H9 (cell line): ENCODE data around the gene ZNF35. TPM values are rescaled to one million over a fixed set of nuclear protein-coding genes. Genes with fewer than 3 reads are reported as not detected.

Experiments used
- DNase-seq: peaks from one replicate; pipeline ENCODE4 v3.0.0-alpha.2; 2017
- H2AFZ ChIP-seq: one replicate; pipeline ENCODE4 v1.6.1; 2013; ENCODE audit warnings: mild to moderate bottlenecking, low read length, control low read depth, moderate library complexity
- H2AK5ac ChIP-seq: 2 replicates; pipeline ENCODE4 v1.6.1; 2013; ENCODE audit warnings: low read length, control low read depth, mixed read lengths; ENCODE audit not compliant: insufficient read length
- H2BK120ac ChIP-seq: one replicate; pipeline ENCODE4 v1.6.1; 2013; ENCODE audit warnings: low read depth, mild to moderate bottlenecking, low read length, control low read depth, inconsistent platforms; ENCODE audit not compliant: poor library complexity, severe bottlenecking
- H2BK12ac ChIP-seq: 2 replicates; pipeline ENCODE4 v1.6.1; 2013; ENCODE audit warnings: low read length, control low read depth, mixed read lengths, low read depth; ENCODE audit not compliant: insufficient read length
- H2BK15ac ChIP-seq: 2 replicates; pipeline ENCODE4 v1.6.1; 2013; ENCODE audit warnings: low read depth, low read length, control low read depth
- H2BK20ac ChIP-seq: one replicate; pipeline ENCODE4 v1.6.1; 2013; ENCODE audit warnings: low read depth, mild to moderate bottlenecking, low read length, control low read depth, inconsistent platforms; ENCODE audit not compliant: poor library complexity, severe bottlenecking
- H2BK5ac ChIP-seq: 2 replicates; pipeline ENCODE4 v1.6.1; 2013; ENCODE audit warnings: low read length, control low read depth, mixed read lengths; ENCODE audit not compliant: insufficient read length
- H3K14ac ChIP-seq: 2 replicates; pipeline ENCODE4 v1.6.1; 2013; ENCODE audit warnings: low read length, control low read depth; ENCODE audit not compliant: insufficient read depth
- H3K18ac ChIP-seq: 2 replicates; pipeline ENCODE4 v1.6.1; 2013; ENCODE audit warnings: low read depth, mild to moderate bottlenecking, mixed read lengths, low read length, control low read depth; ENCODE audit not compliant: insufficient read length
- H3K23ac ChIP-seq: 2 replicates; pipeline ENCODE4 v1.6.1; 2013; ENCODE audit warnings: low read length, control low read depth, mixed read lengths, low read depth; ENCODE audit not compliant: insufficient read length
- H3K23me2 ChIP-seq: 2 replicates; pipeline ENCODE4 v1.6.1; 2013; ENCODE audit warnings: low read depth, mild to moderate bottlenecking, mixed read lengths, low read length, control low read depth; ENCODE audit not compliant: insufficient read length, poor library complexity, severe bottlenecking
- H3K27ac ChIP-seq: 2 replicates; pipeline ENCODE4 v1.5.1; 2013; ENCODE audit warnings: low read length, control low read depth, mixed read lengths, low read depth; ENCODE audit not compliant: insufficient read length
- H3K27me3 ChIP-seq: 2 replicates; pipeline ENCODE4 v1.6.1; 2013; ENCODE audit warnings: low read length, control low read depth, inconsistent platforms; ENCODE audit not compliant: insufficient read depth
- H3K4ac ChIP-seq: 2 replicates; pipeline ENCODE4 v1.6.1; 2013; ENCODE audit warnings: low read depth, mild to moderate bottlenecking, control low read depth, inconsistent platforms, low read length, moderate library complexity
- H3K4me1 ChIP-seq: 2 replicates; pipeline ENCODE4 v1.6.1; 2013; ENCODE audit warnings: low read length, control low read depth, inconsistent platforms; ENCODE audit not compliant: insufficient read depth
- H3K4me2 ChIP-seq: 2 replicates; pipeline ENCODE4 v1.6.1; 2013; ENCODE audit warnings: low read length, control low read depth, mixed read lengths; ENCODE audit not compliant: insufficient read length, insufficient read depth
- H3K56ac ChIP-seq: 2 replicates; pipeline ENCODE4 v1.6.1; 2013; ENCODE audit warnings: low read depth, mild to moderate bottlenecking, mixed read lengths, low read length, control low read depth; ENCODE audit not compliant: insufficient read length
- H3K79me1 ChIP-seq: 2 replicates; pipeline ENCODE4 v1.6.1; 2013; ENCODE audit warnings: low read depth, mild to moderate bottlenecking, moderate library complexity, low read length, control low read depth, inconsistent platforms; ENCODE audit not compliant: insufficient read depth, poor library complexity, severe bottlenecking
- H3K79me2 ChIP-seq: 2 replicates; pipeline ENCODE4 v1.6.1; 2013; ENCODE audit warnings: low read length, control low read depth, inconsistent platforms; ENCODE audit not compliant: insufficient read depth
- H3K9ac ChIP-seq: 2 replicates; pipeline ENCODE4 v1.6.1; 2013; ENCODE audit warnings: low read length, control low read depth, mixed read lengths; ENCODE audit not compliant: insufficient read length; ENCODE audit errors: extremely low read depth
- H3K9me3 ChIP-seq: one replicate; pipeline ENCODE4 v1.6.1; 2013; ENCODE audit warnings: low read depth, low read length, inconsistent platforms; ENCODE audit not compliant: control insufficient read depth
- H3T11ph ChIP-seq: one replicate; pipeline ENCODE4 v1.6.1; 2013; ENCODE audit warnings: mild to moderate bottlenecking, low read length, control low read depth, inconsistent platforms
- H4K20me1 ChIP-seq: one replicate; pipeline ENCODE4 v1.6.1; 2013; ENCODE audit not compliant: control insufficient read depth, insufficient read length, insufficient read depth
- H4K5ac ChIP-seq: 2 replicates; pipeline ENCODE4 v1.6.1; 2013; ENCODE audit warnings: low read depth, mild to moderate bottlenecking, mixed read lengths, low read length, control low read depth; ENCODE audit not compliant: insufficient read length
- H4K8ac ChIP-seq: replicated peaks from 2 replicates; pipeline ENCODE4 v1.6.1; 2013; ENCODE audit warnings: low read length, control low read depth, mixed read lengths, low read depth; ENCODE audit not compliant: insufficient read length
- H4K91ac ChIP-seq: 2 replicates; pipeline ENCODE4 v1.6.1; 2013; ENCODE audit warnings: low read depth, mild to moderate bottlenecking, moderate library complexity, mixed read lengths, low read length, control low read depth; ENCODE audit not compliant: insufficient read length
- H3K27ac Mint-ChIP-seq, 3 experiments: 2 replicates in 2 of 3; 3 replicates in 1 of 3; pipeline ENCODE4 v1.8.0; 2020 to 2021; ENCODE audit warnings: mixed read lengths in 3 of 3, mild to moderate bottlenecking in 1 of 3, moderate library complexity in 1 of 3
- H3K27me3 Mint-ChIP-seq: 2 replicates; pipeline ENCODE4 v1.8.0; 2021; ENCODE audit warnings: low read depth, mild to moderate bottlenecking, moderate library complexity, mixed read lengths
- H3K36me3 Mint-ChIP-seq, 3 experiments: 2 replicates in 2 of 3; 3 replicates in 1 of 3; pipeline ENCODE4 v1.8.0; 2020 to 2021; ENCODE audit warnings: low read depth in 3 of 3, mixed read lengths in 3 of 3; ENCODE audit not compliant: insufficient read depth in 1 of 3
- H3K4me1 Mint-ChIP-seq, 2 experiments: 2 replicates each; pipeline ENCODE4 v1.8.0; 2020; ENCODE audit warnings: mixed read lengths in 2 of 2
- H3K4me3 Mint-ChIP-seq, 2 experiments: 2 replicates in 1 of 2; 3 replicates in 1 of 2; pipeline ENCODE4 v1.8.0; 2020 to 2021; ENCODE audit warnings: mild to moderate bottlenecking in 2 of 2, mixed read lengths in 2 of 2, moderate library complexity in 1 of 2
- H3K9me3 Mint-ChIP-seq, 2 experiments: 2 replicates in 1 of 2; 3 replicates in 1 of 2; pipeline ENCODE4 v1.8.0; 2020; ENCODE audit warnings: mild to moderate bottlenecking in 2 of 2, mixed read lengths in 2 of 2, moderate library complexity in 1 of 2
- CTCF ChIP-seq: fragments of 200-600 bp; sonication (generic); conservative IDR thresholded peaks from 3 replicates; pipeline ENCODE4 v1.8.0; 2021; ENCODE audit warnings: antibody characterized with exemption, mild to moderate bottlenecking
- WGBS: extraction: QIAGEN DNeasy Blood & Tissue Kit; methylation state at CpG from one replicate; pipeline ENCODE4 v1.1.7; 2013; ENCODE audit warnings: missing lambda C conversion rate, low lambda C conversion rate, mixed read lengths; ENCODE audit not compliant: insufficient read length; ENCODE audit errors: extremely low coverage; 5-methylcytosine and 5-hydroxymethylcytosine counted together
- total RNA-seq: library from RNA; stranded (reverse); gene quantifications from 2 replicates; pipeline ENCODE4 v1.2.1, GENCODE V29; 2021

Gene ZNF35
- total RNA-seq, 1 experiment from 2014 or later = 27.3 TPM

- Histone ChIP-seq H4K8ac (no peak overlapping the region), H3K79me1 (no peaks in the 10 kb centered on the region), H2BK5ac (no peak overlapping the region), H4K20me1 (no peaks in the 10 kb centered on the region), H2BK15ac (no peak overlapping the region), H3K23me2 (no peaks in the 10 kb centered on the region), H3K14ac (no peak overlapping the region), H2AFZ (no peak overlapping the region), H3K27ac (no peak overlapping the region), H2BK120ac (no peak overlapping the region), H3K4me1 (no peaks in the 10 kb centered on the region), H3K4ac (no peak overlapping the region), H2BK20ac (no peak overlapping the region), H3K4me2 (no peak overlapping the region), H3K9ac (no peak overlapping the region), H3K56ac (no peak overlapping the region), H2BK12ac (no peak overlapping the region), H4K91ac (no peak overlapping the region), H3K27me3 (no peaks in the 10 kb centered on the region), H3K79me2 (no peaks in the 10 kb centered on the region), H2AK5ac (no peak overlapping the region), H4K5ac (no peak overlapping the region), H3K23ac (no peak overlapping the region), H3T11ph (no peak overlapping the region), H3K9me3 (no peaks in the 10 kb centered on the region), H3K18ac (no peak overlapping the region)
- Mint-ChIP-seq H3K27ac (no peak overlapping the region), H3K4me3 (no peak overlapping the region), H3K4me1 (no peaks in the 10 kb centered on the region), H3K9me3 (peaks cover 0 to 10% of the 10 kb centered on the region in 2 experiments; a peak in 4 of 5 replicates), H3K36me3 (peaks cover 62 to 73% (median 66%) of the 10 kb centered on the region in 3 experiments), H3K27me3 (no peaks in the 10 kb centered on the region)
- no peak for TF ChIP-seq CTCF
- DNase-seq = no peak
- no CpG with 5 or more reads among the region's 7 CpGs for WGBS
Observed at GRCh38 chr3:44659015-44659414, 10.5 kb downstream of the ZNF35 start.
